Measurements from ENCODE around the gene LEAP2.

The LEAP2 gene

GRCh38 chr5:132883261-132883834, 9.9 kb downstream of the LEAP2 start:
- no peak for DNase-seq

- DNase-seq = no peak
These were observed 11.1 kb downstream of the LEAP2 start for GRCh38 chr5:132884548-132884947.

GRCh38 chr5:132886064-132886823, 12.8 kb downstream of the LEAP2 start:
- no peak for DNase-seq

- no peak for DNase-seq
These were observed 13.8 kb downstream of the LEAP2 start for GRCh38 chr5:132887283-132887682.

GRCh38 chr5:132889501-132889900, 16.0 kb downstream of the LEAP2 start:
- DNase-seq = no peak

- DNase-seq = no peak
These were observed 17.3 kb downstream of the LEAP2 start for GRCh38 chr5:132890817-132891216.

- DNase-seq = no peak
These were observed 22.3 kb downstream of the LEAP2 start for GRCh38 chr5:132895719-132896305.

GRCh38 chr5:132896685-132897084, 23.2 kb downstream of the LEAP2 start:
- DNase-seq = no peak

GRCh38 chr5:132898094-132898493, 24.6 kb downstream of the LEAP2 start:
- no peak for DNase-seq

- no peak for DNase-seq
These were observed 27.6 kb downstream of the LEAP2 start for GRCh38 chr5:132901036-132901435.

GRCh38 chr5:132901730-132902129, 28.3 kb downstream of the LEAP2 start:
- no peak for DNase-seq

GRCh38 chr5:132905938-132906337, 32.5 kb downstream of the LEAP2 start:
- no peak for DNase-seq

- no peak for DNase-seq
These were observed 33.7 kb downstream of the LEAP2 start for GRCh38 chr5:132907161-132907560.

GRCh38 chr5:132909702-132910101, 36.2 kb downstream of the LEAP2 start:
- DNase-seq = no peak

- no peak for DNase-seq
These were observed 42.2 kb downstream of the LEAP2 start for GRCh38 chr5:132915681-132916080.

- no peak for DNase-seq
These were observed 42.6 kb downstream of the LEAP2 start for GRCh38 chr5:132916086-132916485.
